COLO829 (cell line): ENCODE measurements around the gene ZNF107.
"Not testable (repeated sequence)": the region's sequence is repeated elsewhere in the genome, so short reads cannot be mapped to it uniquely, and the experiment has no call there.

ENCODE experiments used
- DNase-seq: peaks from one replicate; pipeline ENCODE4 v3.0.0; 2012; ENCODE audit warnings: low spot score

Gene ZNF107

GRCh38 chr7:64643566-64643965, 22.4 kb upstream of the ZNF107 start:
- no peak for DNase-seq

GRCh38 chr7:64651203-64651602, 14.7 kb upstream of the ZNF107 start:
- DNase-seq = no peak

GRCh38 chr7:64651632-64652165, 14.2 kb upstream of the ZNF107 start:
- DNase-seq = no peak

- DNase-seq = no peak
Measured at GRCh38 chr7:64653721-64654401, 12.1 kb upstream of the ZNF107 start.

GRCh38 chr7:64654796-64655548, 11.0 kb upstream of the ZNF107 start:
- DNase-seq = no peak

GRCh38 chr7:64655811-64656210, 10.1 kb upstream of the ZNF107 start:
- no peak for DNase-seq

- DNase-seq = no peak
Measured at GRCh38 chr7:64656489-64656888, 9.4 kb upstream of the ZNF107 start.

GRCh38 chr7:64662091-64662490, 3.8 kb upstream of the ZNF107 start:
- DNase-seq = not testable (repeated sequence)

- no peak for DNase-seq
Measured at GRCh38 chr7:64666663-64667050, 724 bp downstream of the ZNF107 start.

- no peak for DNase-seq
Measured at GRCh38 chr7:64667311-64667710, 1.4 kb downstream of the ZNF107 start.

- no peak for DNase-seq
Measured at GRCh38 chr7:64672414-64672813, 6.5 kb downstream of the ZNF107 start.

GRCh38 chr7:64685091-64685490, 19.2 kb downstream of the ZNF107 start:
- no peak for DNase-seq

GRCh38 chr7:64685741-64686140, 19.8 kb downstream of the ZNF107 start:
- DNase-seq = no peak

- DNase-seq = no peak
Measured at GRCh38 chr7:64686493-64687184, 20.7 kb downstream of the ZNF107 start.

- DNase-seq = no peak
Measured at GRCh38 chr7:64687249-64687648, 21.3 kb downstream of the ZNF107 start.

GRCh38 chr7:64688988-64689387, 23.1 kb downstream of the ZNF107 start:
- DNase-seq = no peak

GRCh38 chr7:64691831-64692230, 25.9 kb downstream of the ZNF107 start:
- DNase-seq = no peak

- not testable (repeated sequence) for DNase-seq
Measured at GRCh38 chr7:64697863-64698262, 31.9 kb downstream of the ZNF107 start.

- no peak for DNase-seq
Measured at GRCh38 chr7:64706625-64707292, 40.8 kb downstream of the ZNF107 start.

GRCh38 chr7:64717896-64718295, 52.0 kb downstream of the ZNF107 start:
- not testable (repeated sequence) for DNase-seq

- DNase-seq = no peak
Measured at GRCh38 chr7:64729089-64729848, 63.3 kb downstream of the ZNF107 start.
